Activated T-cell treated with anti-CD3 and anti-CD28 coated beads, Interleukin-2, amount 50 U/mL, for 1 hour (primary cell): Measurements from ENCODE around the gene ZBTB3.
"Not testable (repeated sequence)": the region's sequence is repeated elsewhere in the genome, so short reads cannot be mapped to it uniquely, and the experiment has no call there.

Experiments used
- DNase-seq: peaks from one replicate; pipeline ENCODE4 v3.0.0-alpha.2; 2020

ZBTB3 gene

GRCh38 chr11:62713343-62713742, 40.6 kb downstream of the ZBTB3 start:
- no peak for DNase-seq

- DNase-seq = no peak
These were observed 41.1 kb downstream of the ZBTB3 start for GRCh38 chr11:62712861-62713260.

- no peak for DNase-seq
These were observed 41.6 kb downstream of the ZBTB3 start for GRCh38 chr11:62712276-62712812.

GRCh38 chr11:62710001-62710345, 44.0 kb downstream of the ZBTB3 start:
- no peak for DNase-seq

DNA sequence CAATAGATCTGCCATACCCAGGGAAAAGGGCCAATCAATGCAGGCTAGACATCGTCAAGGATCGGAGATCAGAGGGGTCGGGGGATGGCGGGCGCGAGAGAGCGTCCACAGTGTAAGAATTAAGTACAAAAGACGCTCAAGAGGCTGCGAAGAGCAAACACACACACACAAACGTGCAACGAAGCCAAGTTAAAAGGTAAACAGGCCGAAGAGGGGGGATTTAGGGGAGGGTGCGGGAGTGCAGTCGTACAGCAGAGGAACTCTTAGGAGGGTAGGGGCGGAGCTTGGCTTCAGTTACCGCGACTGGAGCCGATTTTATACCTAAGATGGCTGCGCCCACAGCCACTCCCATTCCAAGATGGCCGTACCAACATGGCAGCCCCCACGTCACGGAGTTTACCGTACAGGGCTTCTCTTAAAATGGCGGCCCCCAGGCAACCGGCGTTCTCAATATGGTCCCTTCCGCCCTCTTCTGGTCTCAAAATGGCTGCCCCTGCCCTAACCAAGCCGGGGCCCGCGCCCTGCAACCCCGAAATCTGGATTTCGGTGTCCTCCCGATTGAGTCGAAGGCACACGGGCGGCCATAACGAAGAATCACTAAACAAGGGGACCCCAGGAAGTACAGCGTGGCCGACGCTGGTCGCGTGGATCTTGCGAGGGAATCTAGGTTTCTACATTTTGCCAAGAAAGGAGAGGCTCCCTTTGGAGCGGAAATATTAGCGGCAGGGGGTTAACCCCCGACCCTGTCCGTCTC, 44.5 kb downstream of the ZBTB3 start:
- peak; percentile 95 for DNase-seq

DNA sequence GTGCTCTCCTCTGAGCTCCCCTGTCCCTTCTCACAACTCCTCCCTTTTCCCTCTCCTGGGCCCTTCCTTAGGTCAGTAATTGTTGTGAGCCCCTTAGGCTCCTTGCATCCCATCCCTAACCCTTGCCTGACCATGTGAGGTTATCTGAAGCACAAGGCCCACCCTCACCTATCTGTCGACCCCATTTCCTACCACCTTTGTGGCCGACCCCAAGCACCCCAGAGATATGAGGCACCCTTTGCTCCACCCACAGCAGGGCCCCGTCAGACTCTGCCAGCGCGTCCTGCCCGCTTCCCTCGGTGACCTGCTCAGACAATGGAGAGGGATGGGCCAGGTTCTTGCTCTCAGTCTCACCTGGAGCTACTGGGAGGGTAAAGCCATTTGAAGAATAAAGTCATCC, 45.2 kb downstream of the ZBTB3 start:
- DNase-seq = peak; percentile 63

DNA sequence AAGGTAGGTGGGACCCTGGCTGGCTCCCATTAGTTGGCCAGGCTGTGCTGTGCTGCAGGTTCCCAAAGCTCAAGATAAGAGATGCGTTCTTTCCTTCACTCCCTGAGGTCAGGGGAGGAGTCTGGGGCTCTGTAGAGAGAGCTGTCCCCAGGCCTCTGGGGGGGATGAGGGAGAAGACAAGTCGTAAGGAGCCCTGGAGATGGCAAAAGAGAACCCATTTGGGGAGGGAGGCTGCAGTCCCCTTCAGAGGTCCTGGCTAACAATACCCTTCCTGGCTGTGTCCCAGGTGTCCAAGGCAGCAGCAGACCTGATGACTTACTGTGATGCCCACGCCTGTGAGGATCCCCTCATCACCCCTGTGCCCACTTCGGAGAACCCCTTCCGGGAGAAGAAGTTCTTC, 45.6 kb downstream of the ZBTB3 start:
- peak; percentile 23 for DNase-seq

DNA sequence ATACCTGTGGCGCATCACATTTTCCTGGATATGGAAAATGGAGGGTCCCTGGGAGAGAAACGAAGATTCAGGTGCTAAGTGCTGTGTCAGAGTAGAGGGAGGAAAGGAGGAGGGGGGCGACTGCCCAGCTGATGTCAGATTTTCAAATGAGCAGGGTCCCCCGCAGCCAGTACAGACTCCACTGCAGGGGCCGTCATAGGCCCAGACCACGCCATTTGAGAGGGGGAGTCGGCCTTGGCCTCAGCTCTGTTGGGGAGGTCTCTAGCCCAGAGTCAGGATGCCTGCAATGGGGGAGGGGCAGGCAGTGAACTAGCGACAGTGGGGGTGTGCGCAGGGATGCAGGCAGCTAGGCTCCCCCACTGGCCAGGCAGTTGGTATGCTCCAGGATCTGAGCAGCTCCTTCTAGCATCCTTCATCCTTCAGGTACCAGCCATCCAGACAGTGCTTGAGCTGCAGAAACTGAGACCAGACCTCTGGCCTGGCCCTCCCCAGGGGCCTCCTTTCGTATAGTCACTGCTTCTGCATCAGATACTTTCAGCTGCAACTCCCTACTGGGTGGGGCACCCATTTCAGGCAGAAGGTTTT, 46.6 kb downstream of the ZBTB3 start, which contains the start of the genes BSCL2 and GNG3:
TSS of gene BSCL2 (minus strand) at position 148 of the 585 bp plus-strand sequence. CDS start 229 bp downstream, outside the sequence.
TSS of gene GNG3 (plus strand) at position 400 of the 585 bp plus-strand sequence. CDS start 620 bp downstream, outside the sequence.
- no peak for DNase-seq

DNA sequence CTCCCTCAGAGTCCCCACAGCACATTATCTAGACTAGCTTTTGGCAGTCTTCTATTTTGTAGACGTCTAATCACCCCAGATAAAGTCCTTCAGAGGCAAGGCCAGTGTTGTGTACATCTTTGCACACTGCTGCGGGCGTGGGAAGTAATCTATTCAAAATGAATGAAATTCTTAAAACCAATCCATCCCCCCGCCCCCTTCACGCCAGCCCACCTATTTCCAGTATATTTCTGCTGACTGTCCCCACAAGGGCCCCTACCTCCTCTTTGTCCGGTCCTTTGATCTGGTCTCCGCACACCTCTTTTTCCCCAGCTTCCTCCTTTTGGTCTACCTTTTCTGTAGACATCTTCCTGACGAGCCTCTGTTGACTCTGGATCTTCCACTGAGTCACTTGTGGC, 47.1 kb downstream of the ZBTB3 start:
- no peak for DNase-seq

DNA sequence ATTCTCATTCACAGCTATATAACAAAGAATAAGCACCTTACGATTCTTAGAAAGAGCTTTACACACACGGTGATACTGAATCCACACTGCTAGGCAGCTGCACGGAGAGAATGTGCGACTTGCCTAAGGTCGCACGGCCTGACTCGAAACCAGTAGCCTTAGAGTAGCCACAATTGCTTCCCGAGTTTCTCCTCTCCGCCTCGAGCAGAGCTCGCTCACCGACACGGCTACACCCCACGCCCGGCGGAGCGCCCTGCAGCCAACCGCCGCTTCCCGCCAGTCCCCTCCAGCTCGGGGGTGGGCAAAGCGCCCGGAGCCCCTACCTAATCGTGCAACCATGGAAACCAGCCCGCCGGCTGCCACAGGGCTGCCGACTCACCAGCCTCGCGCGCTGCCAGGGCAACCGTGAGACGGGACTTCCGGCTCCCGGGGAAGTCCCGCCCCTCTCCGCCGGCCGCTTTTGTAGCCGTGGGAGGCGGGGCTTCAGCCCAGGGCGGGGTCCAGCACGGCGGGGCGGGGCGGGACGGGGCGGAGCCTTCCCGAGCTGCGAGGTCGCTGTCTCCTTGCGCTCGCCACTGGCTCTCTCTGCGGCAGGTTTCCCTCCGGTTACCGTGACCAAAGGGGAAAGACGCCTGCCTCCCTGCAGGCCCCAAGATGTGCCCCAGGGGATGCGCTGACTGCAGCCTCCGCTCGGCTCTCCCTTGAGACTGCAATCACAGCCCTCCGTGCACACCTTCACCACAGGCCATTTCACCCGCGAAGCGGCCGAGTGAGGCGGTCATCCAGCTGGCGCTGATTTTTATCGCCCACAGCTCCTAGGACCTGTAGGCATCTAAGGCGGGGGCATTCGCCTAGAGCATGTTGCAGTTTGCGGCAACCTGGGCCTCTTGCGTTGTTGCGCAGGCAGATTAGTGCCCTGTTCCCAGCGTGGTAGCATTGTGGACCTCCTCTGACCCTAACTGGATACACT, 47.8 kb downstream of the ZBTB3 start:
- peak; percentile 96 for DNase-seq

- DNase-seq = no peak
These were observed 48.5 kb downstream of the ZBTB3 start for GRCh38 chr11:62705413-62705812.

- not testable (repeated sequence) for DNase-seq
These were observed 50.0 kb downstream of the ZBTB3 start for GRCh38 chr11:62703921-62704320.

GRCh38 chr11:62702246-62702645, 51.7 kb downstream of the ZBTB3 start:
- DNase-seq = no peak
